HG03469 (cell line): ENCODE data around the gene ACAT2.
"Not testable (repeated sequence)": the region's sequence is repeated elsewhere in the genome, so short reads cannot be mapped to it uniquely, and the experiment has no call there.

Experiments used
- ATAC-seq: cut with Tn5 transposase; IDR thresholded peaks from one replicate; pipeline ENCODE4 v1.9.1; 2021; ENCODE audit warnings: mild to moderate bottlenecking, moderate library complexity, moderate number of reproducible peaks; ENCODE audit not compliant: unreplicated experiment

ACAT2 gene

GRCh38 chr6:159761873-159762680 is at the start of gene ACAT2:
TSS of gene ACAT2 (plus strand) at chr6:159762045. CDS start at chr6:159762088, 43 bp downstream.
- peak; percentile 90 for ATAC-seq

GRCh38 chr6:159712389-159712788 is 49.5 kb upstream of the ACAT2 start:
- not testable (repeated sequence) for ATAC-seq

- ATAC-seq = no peak
Observed at GRCh38 chr6:159713984-159714383, 47.9 kb upstream of the ACAT2 start.

- ATAC-seq = no peak
Observed at GRCh38 chr6:159714404-159714803, 47.4 kb upstream of the ACAT2 start.

GRCh38 chr6:159715166-159715565 is 46.7 kb upstream of the ACAT2 start:
- no peak for ATAC-seq

GRCh38 chr6:159715605-159716004 is 46.2 kb upstream of the ACAT2 start:
- ATAC-seq = no peak

GRCh38 chr6:159716247-159717096 is 45.4 kb upstream of the ACAT2 start:
- no peak for ATAC-seq

GRCh38 chr6:159718634-159719033 is 43.2 kb upstream of the ACAT2 start:
- no peak for ATAC-seq

GRCh38 chr6:159719287-159719686 is 42.6 kb upstream of the ACAT2 start:
- ATAC-seq = no peak

- no peak for ATAC-seq
Observed at GRCh38 chr6:159720708-159721107, 41.1 kb upstream of the ACAT2 start.

GRCh38 chr6:159721981-159722380 is 39.9 kb upstream of the ACAT2 start:
- not testable (repeated sequence) for ATAC-seq

- ATAC-seq = no peak
Observed at GRCh38 chr6:159722655-159723054, 39.2 kb upstream of the ACAT2 start.

GRCh38 chr6:159723259-159723658 is 38.6 kb upstream of the ACAT2 start:
- ATAC-seq = no peak

- ATAC-seq = no peak
Observed at GRCh38 chr6:159724778-159725177, 37.1 kb upstream of the ACAT2 start.

GRCh38 chr6:159725208-159725607 is 36.6 kb upstream of the ACAT2 start:
- not testable (repeated sequence) for ATAC-seq

GRCh38 chr6:159726255-159726917 is 35.5 kb upstream of the ACAT2 start:
- ATAC-seq = no peak

- ATAC-seq = peak; percentile 53
Observed at GRCh38 chr6:159726918-159727716, 34.7 kb upstream of the ACAT2 start, which contains the start of gene WTAP. TSS of gene WTAP (plus strand) at chr6:159727506. CDS start at chr6:159736266, 8,760 bp downstream.

GRCh38 chr6:159727717-159728445 is 34.0 kb upstream of the ACAT2 start:
- ATAC-seq = peak; percentile 19

- no peak for ATAC-seq
Observed at GRCh38 chr6:159728531-159728964, 33.3 kb upstream of the ACAT2 start.
